GM10266 (cell line): ENCODE measurements around the gene CMSS1.

Experiments used
- DNase-seq: peaks from one replicate; pipeline ENCODE4 v3.0.0; 2012; ENCODE audit errors: extremely low spot score
- TF ChIP-seq, protein P1 (sequence below): IDR thresholded peaks from 2 replicates; pipeline ENCODE4 v1.5.1; 2012; ENCODE audit warnings: mild to moderate bottlenecking, low read depth; ENCODE audit not compliant: control insufficient read depth, insufficient read depth; ENCODE audit errors: missing control alignments

The CMSS1 gene

DNA sequence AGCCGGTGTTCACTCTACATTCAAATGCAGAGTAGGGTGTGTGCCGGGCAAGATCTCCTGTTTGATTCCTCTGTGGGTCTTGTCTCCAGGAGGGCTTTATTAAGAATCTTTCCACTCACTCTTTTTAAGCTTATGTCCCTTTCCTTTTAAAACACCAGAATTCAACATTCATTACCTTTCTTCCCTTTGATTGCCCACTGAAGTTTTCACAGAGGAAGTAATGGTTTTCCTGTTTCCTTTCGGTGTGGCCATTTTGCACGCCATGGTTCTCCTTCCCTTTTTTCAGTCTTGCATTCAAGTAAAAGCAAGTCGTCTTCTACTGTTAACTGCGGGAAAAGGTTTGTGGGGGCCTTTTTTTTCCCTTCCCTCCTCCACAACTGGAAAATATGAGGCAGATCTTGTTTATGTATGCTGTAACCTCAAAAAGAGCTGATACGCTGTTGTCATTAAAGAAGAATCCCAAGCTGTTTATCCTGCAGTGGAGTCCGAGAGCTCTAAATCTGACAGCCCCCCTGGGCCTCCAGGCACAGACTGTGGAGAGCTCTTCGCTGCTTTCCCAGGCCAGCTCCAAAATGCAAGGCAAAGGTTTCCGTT, 256.1 kb downstream of the CMSS1 start:
- TF ChIP-seq, protein P1, sequence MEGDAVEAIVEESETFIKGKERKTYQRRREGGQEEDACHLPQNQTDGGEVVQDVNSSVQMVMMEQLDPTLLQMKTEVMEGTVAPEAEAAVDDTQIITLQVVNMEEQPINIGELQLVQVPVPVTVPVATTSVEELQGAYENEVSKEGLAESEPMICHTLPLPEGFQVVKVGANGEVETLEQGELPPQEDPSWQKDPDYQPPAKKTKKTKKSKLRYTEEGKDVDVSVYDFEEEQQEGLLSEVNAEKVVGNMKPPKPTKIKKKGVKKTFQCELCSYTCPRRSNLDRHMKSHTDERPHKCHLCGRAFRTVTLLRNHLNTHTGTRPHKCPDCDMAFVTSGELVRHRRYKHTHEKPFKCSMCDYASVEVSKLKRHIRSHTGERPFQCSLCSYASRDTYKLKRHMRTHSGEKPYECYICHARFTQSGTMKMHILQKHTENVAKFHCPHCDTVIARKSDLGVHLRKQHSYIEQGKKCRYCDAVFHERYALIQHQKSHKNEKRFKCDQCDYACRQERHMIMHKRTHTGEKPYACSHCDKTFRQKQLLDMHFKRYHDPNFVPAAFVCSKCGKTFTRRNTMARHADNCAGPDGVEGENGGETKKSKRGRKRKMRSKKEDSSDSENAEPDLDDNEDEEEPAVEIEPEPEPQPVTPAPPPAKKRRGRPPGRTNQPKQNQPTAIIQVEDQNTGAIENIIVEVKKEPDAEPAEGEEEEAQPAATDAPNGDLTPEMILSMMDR: no peak
- peak; percentile 16 for DNase-seq

DNA sequence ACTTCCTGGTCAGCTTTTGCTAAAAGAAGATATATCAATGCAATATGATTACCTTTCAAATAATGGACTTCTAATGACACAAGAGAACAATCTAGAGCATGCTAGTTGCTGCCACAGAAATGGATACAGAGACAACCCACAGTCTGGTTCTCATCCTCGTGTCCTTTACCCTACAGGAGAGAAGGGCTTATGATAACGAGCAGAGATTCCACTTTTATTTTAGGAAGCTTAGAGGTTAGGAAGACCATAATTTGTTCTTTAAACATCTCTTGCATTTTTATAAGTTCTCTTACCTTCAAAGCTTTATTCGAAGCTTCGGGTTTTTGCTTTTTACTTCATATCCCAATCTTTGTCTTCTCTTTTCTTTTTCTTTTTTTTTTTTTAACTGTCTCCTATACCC, 257.5 kb downstream of the CMSS1 start:
- TF ChIP-seq, protein P1: no peak
- DNase-seq: no peak

DNA sequence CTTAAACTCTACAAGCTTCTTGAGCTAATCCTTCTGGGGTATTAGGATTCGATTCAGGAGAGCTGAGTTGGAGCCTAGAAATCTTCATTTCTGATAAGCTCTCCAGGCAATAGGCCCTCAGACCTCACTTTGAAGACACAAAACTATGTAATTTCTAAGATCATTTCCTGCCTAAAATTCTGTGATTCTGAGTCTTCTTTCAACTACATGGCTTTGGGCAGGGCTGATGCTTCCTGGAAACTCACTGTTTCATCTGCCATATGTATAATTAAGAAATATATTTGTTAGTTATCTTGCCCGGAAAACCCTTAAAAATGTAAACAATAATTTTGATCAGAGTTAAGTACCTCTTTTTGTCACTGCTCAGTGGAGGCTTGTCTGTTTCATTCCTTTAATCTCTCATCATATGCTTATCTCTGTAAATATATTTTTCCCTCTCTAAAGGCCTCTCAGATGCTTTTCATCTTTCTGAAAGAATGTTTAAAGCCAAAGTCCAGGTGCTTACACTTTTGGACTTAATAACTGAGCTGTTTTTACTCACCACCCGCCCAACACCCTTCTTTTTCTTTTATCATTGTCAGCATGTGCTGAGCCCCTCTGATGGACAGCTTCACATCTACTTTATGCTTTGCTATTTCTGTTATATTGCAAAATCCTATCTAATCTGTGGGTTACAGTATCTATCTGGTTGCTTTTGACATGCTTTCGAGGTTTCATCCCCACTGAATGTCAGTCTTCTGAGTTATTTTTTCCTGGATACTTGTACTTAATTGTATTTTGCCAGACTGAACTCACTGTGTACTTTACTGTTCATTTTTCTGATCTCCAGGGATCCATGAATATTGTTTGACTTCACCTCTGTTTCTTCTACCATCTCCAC, 258.4 kb downstream of the CMSS1 start:
- TF ChIP-seq, protein P1: no peak
- no peak for DNase-seq

DNA sequence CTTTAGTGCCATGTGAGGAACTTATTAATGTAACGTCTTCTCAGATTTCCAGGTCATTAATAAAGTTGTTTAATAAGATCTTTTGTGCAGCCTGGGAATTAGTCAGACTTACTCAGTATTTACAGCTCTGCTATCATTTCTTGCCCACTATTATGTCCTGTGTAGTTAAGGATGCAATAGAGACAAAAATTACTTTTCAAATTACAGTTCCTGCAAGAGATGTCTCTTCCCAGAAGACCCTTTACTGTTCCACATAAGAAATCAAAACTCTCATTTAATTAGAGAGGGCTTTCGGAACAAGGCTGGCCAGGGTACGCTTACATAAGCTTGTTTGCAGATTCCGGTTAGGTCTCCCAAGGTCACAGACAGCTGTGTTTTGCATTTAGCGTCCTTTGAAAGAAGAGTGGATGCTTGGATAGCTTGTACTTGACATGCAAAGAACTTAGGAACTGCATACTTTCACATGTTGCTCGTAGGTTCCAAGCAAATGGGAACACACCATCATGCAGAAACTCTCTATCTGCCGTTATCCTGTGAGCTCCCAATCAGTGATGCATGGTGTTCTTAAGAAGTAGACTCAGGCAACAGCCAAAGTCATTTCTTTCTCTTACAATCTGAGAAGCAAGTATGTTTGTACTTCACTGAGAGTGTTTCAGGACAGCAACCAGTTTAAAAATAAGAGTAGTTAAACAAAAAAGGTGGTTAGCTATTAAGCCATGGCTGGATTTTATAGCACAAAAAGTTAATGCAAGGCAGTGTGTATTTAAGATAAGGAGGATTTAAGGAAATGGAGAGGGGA, 259.3 kb downstream of the CMSS1 start:
- TF ChIP-seq, protein P1: no peak
- DNase-seq: no peak

DNA sequence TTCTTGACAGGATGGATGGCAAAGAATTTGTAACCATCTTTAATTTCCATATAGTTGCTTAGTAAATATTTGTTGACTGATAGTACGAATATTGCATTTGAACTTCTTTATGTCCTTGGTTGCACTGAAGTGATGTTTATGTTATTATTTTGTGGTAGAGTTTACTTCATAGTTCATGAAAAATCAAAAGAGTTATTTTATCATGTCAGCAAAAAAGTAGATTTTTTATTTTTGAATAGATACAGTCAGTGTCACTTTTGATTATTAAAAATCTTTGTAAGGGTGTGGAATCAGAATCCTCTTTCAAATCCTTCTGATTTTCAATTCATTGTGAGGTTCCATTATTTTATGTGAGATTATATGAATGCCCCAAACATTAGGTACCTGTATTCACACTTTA, 261.7 kb downstream of the CMSS1 start:
- DNase-seq: no peak
- TF ChIP-seq, protein P1: no peak

DNA sequence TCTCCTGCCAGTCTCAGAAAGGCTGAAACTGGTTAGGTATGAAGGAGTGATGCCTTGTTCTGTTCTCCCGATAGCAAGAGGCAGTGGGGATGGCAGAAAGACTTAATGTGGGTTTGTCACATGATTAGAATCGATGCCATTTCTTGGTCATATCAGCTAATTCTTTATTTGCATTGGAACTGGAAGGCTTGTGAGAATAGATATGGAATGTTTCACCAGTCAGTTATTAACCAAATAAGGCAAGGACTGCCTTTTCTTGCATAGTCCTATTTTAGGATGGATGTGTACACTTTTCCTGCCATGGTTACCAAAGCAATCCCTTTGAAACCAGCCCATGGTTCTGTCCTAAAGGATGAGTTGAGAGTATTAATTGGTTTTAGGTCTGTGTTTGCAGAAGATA, 262.9 kb downstream of the CMSS1 start:
- DNase-seq: no peak
- TF ChIP-seq, protein P1: no peak

DNA sequence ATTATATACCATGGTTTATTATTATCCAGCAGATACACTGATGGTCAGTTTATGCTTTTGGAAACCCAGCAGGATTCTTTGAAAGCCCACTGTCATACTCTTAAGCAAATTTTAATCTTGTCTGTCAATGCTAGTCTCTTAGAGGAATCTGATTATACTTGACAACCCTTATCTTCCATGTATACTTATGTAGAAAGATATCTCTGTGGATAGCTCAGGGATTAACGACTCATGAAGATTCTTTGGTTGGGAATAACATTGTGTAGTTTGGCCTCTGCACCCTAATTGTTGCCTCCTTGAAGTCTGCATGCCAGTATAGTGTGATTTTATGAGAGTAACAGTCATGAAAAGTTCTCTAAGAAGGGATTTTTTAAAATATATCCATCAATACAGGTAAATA, 263.6 kb downstream of the CMSS1 start:
- no peak for DNase-seq
- TF ChIP-seq, protein P1: no peak
